HG02588 (cell line): ENCODE data around the gene NPDC1.
"Not testable (repeated sequence)": the region's sequence is repeated elsewhere in the genome, so short reads cannot be mapped to it uniquely, and the experiment has no call there.

ENCODE experiments used
- ATAC-seq: cut with Tn5 transposase; IDR thresholded peaks from one replicate; pipeline ENCODE4 v1.9.1; 2021; ENCODE audit warnings: mild to moderate bottlenecking, moderate library complexity; ENCODE audit not compliant: unreplicated experiment

Gene NPDC1

DNA sequence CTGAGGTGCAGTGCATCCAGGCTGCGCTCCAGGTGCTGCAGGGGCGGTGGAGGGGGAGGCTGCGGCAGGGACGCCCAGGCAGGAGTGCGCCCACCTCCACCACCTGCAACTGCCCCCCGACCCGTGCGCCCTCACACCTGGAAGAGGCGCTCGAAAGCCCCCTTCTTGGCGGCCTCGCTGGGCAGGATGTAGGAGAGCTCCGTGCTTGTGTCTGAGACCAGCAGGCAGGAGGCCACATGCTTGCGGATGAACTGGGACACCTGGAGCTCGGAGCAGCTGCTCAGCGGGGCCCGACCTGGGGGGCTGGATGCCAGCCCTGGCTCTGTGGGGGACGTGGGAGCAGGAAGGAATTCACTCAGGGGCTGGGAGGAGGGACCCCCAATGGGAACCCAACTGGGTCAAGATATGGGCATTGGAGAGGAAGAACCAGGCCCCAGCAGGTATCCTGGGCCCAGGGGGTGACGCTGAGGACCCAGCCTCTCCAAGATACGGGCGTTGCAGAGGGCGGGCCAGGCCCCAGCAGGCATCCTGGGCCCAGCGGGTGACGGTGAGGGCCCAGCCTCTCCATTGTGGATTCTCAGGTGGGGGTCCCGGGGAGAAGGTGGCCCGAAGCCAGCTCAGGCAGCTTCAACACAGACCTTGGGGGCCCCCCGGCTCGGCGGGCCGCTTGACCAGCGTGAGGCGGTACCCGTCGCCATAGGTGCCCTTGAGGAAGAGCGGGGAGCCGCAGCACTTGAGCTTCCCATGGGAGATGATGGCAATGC, 31.0 kb downstream of the NPDC1 start:
- no peak for ATAC-seq

DNA sequence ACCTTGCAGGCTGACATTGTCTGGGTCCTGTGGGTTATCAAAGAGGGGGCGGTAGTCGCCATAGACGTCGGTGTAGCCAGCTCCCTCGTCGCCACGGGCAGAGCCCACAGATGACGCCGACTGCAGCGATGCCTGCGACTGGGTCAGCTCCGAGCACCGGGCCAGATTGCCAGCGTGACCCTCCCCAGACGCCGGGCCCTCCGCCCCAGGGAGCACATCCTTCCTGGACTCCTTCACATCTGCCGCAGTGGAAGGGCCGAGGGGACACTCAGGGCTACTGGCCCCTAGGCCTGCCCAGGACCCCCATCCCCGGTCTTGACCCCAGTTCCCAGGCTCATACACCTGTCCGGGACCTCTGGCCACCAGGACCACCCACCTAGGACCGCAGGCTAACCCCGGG, 31.8 kb downstream of the NPDC1 start:
- ATAC-seq = no peak

DNA sequence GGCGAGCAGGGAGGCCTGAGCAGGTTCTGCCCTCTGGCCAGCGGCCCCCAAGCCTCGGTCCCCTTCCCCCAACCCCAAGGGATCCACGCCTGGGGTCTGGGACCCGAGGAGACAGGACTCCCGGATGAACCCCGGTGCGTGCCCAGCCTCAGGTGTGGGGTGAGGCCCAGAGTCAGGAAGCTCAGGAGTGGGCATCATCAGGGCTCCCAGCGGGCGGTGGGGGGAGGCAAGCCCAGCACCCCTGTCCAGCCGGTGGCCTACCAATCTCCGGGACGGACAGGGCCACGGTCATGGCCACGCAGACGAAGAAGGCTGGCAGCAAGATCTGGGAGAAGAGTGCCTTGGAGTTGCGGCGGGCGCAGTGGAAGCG, 32.4 kb downstream of the NPDC1 start:
- ATAC-seq = no peak

DNA sequence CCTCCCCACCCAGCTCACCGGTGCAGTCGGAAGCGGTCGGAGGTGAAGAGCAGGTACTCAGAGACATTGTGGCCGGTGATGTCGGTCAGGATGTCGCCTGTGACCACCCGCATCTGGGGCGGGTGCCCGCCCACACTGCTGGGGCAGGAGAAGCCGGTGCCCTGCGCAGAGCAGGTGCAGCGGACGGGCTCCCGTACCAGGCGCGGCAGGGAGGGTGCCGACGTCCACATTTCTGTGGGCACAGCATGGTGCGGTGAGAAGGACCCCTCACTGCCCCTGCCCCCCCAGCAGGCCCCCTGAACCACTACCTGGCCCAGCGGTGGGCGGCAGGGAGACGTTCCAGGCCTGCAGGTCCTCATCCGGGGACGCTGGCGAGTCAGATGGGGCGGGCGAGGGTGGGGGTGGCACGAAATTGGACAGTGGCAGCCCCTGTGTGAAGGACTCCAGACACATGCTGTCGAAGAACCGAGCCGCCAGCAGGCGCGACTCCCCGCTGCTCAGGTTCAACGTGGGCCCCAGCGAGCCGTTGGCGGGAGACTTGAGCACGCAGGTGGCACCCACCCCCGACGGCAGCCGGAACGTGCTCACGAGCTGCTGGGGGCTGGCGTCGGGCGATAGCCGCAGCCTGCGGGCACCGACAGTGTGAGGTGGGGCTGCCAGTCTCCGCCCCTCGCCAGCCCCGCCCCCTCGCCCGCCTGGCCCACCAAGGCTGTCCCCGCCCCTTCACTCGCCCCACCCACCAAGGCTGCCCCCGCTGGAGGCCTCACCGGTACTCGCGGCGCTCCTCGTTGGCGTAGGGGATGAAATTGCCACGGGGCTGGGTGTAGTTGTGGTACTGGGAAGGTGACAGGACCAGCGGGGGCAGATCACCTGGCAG, 33.0 kb downstream of the NPDC1 start:
- no peak for ATAC-seq

DNA sequence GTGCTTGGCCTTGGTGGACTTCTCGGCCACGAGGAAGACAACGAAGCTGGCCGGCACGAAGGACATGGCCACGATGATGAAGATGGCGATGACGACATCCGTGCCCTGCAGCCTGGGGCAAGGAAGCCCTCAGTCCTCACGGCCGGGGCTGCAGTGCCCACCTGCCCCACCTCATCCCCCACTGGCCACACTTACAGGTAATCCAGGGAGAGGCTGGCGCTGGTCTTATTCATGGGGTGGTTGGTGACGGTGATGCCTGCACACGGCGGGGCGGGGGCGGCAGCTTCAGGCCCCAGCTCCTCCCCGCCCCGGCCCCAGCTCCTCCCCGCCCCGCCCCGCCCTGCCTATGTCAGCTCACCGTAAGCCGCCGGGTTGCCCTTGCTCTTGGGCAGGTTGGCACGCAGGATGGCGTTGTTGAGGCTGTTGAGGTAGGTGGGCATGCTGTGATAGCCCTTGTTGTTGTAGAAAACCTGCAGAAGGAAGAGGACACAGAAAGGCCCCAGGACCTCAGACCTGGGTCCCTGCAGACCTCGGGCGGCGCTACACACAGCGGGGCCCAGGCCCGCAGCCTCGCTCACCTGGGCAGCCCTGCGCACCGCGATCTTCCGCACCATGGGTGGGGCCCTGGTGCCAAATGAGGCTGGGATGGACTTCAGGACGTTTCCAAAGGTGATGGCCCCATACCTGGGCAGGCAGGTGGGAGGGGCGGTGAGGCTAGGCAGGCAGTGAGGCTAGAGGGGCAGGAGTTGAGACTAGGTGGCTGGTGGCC, 33.9 kb downstream of the NPDC1 start:
- ATAC-seq = no peak

DNA sequence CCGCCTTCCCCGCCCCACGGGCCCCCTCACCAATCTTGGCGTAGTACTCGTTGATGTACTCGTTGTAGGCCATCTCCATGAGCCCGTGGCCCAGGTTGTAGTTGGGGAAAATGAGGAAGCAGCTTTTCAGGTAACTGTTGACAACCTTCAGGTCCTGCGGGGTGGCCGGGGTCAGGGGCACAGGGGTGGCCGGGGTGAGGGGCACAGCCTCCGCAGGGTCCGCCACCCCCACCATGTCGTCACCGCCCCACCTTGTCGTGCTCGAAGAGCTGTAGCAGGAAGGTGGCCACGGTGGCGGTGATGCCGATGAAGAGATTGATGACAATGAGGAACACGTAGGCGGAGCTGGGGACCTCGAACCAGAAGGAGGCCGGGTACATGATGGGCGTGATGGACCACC, 34.8 kb downstream of the NPDC1 start:
- no peak for ATAC-seq

DNA sequence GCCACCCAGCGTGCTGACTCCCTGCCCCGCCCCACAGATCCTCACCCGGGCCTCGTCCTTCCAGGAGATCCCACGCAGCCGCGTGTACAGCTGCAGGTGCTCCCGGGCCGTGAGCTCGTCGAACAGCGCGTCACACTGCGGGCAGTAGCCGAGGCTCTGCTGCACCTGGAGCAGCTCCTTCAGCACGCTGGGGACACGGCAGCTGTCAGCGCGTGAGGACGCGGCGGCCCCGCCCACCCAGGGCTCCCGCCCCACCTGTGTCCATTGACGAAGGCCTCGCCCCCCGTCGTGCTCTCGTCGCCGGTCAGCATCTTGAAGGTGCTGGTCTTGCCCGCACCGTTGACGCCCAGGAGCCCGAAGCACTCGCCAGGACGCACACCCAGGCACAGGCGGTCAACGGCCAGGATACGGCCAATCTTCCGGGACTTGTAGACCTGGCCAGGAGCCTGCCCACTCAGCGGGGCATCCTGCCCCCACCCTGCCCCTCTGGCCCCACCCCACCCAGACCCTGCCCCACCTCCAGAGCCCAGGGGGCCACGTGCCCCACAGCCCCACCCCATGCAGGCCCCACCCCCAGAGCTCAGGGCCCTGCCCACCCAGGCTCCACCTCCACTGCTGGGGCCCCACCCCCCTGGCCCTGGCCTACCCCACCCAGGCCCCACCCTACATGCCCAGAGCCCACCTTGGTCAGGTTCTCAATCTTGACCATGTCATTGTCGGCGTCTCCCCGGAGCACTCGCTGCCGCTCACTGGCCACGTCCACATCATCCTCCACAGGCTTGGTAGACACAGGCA, 35.8 kb downstream of the NPDC1 start:
- no peak for ATAC-seq

DNA sequence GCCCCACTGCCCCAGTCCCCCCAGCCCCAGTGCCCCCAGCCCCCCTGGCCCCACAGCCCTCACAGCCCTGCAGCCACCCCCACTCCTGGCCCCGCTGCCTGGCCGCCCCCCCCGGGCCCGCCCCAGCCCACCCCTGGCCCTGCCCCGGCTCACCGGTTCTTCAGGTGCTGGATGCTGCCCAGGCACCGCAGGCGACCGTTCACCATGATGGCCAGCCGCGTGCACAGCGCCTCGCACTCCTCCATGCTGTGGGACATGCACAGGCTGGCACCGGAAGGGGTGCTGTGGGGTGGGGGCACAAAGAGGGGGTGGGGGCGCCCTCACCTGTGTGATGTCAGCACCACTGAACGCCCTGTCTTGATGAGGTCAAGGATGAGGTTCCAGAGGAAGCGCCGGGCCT, 36.8 kb downstream of the NPDC1 start:
- no peak for ATAC-seq

DNA sequence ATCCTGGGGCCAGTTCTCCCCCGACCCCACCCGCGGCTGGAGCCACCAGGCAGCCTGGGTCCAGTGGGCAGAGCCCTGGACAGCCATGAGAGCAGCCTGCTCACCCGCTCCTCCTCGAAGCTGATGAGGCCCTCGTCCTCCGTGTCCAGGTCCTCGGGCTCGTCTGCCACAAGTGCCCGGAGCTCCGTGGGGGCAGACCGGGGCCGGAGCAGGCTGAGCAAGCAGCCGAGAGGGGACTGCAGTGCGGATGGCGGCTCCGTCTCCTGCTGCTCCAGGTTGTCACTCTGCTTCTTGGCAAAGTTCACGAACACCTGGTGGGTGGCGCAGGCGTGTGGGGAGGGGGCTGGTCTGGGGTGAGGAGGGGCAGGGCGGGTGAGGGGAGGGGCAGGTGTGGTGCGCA, 37.7 kb downstream of the NPDC1 start:
- no peak for ATAC-seq

DNA sequence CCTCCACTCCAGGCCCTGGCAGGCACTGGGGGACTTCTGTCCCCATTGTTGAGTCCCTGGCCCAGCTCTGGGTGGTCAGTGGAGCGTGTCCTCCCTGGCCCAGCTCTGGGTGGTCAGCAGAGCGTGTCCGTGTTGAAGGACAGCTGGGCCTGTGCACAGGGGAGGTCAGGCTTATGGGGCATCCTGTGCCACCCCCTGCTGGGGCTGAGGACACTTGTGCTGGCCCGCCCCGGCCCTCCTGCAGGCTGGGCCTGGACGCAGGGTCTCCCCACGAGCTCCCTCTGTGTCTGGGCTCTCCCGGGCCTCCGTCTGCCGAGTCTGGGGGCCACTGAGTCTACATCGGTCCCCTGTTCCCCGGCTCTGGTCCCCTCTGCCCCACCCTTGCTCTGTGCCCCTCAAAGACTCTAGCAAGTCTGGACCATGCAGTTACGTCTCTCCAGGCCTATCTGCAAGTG, 38.1 kb downstream of the NPDC1 start:
- no peak for ATAC-seq

DNA sequence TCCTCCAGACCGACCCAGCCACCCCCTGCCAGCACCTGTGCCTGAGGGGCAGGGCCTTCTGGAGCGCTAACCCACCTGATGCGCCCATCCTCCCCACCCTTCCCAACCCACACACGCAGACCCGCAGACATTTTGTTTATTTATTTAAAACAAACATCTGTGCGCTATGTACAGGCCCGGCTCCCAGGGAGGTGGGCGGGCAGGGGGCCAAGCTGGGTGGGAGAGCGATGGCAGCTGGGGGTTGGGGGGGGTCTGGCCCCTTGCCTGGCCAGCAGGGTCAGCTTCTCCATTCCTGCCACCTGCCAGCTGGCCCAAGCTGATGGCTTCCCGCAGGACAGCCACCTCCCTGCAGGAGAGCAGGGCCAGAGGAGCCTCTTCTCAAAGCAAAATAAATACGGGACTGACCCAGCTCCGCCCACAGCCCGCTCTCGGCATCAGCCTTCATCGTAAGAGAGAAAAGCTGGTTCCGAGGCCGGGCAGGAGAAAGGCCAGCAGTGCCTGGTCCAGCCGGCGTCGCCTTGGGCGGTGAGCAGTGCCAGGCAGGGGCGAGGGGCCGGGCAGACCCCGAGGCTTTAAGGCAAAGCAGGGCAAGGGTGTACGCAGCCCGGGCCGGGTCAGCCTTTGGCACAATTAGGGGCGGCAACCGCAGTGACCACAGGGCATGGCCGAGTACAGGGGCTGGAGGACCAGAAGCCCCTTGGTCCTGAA, 38.7 kb downstream of the NPDC1 start:
- no peak for ATAC-seq

DNA sequence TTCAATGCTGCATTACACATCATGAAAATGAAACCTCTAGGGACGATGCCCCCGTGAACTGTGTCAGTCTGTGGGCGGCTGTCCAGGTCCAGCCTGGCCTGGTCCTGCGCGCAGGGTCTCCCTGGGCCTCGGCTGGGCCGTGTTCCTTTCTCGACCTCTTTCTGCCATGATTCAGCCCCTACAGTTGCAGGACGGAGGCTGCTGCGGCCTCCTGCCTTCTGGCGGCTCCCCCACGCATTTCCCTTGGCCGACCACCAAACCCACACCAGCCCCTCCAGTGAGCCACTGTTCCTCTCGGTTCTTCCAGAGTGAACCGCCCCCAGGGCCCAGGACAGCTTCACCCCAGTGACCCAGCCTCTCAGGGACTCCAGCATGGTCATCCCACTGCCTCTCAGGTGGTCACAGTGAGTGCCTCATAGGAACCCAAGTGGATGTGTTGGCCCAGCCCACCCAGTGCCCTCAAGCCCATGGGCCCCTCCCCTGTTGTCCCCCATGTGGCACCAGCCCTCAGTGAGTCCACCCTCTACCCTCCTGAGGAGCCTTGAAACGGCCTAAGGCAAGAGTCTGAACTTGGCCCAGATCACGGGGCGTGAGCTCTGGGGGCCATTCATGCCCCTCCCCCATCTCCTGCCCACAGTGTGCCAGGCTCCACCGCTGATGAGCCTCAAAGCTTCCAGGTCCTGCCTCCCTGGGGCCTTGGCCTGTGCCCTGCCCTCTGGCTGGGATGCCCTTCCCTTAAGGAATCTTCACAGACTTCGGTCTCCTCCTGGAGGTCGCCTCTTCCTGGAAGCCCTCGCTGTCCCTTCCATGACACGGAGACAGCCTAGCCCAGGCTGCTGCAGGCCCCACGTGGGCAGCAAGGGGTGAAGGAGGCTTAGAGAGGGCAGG, 39.6 kb downstream of the NPDC1 start:
- no peak for ATAC-seq

DNA sequence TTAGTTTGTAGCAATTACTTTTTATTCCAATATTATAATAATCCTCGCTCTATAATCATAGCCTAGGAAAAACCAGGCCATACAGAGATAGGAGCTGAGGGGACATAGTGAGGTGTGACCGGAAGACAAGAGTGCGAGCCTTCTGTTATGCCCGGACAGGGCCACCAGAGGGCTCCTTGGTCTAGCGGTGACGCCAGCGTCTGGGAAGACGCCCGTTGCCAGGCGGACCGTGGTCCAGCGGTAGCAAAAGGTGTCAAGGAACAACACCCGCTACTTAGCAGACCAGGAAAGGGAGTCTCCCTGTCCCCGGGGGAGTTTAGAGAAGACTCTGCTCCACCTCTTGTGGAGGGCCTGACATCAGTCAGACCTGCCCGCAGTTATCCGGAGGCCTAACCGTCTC, 41.7 kb downstream of the NPDC1 start:
- not testable (repeated sequence) for ATAC-seq

DNA sequence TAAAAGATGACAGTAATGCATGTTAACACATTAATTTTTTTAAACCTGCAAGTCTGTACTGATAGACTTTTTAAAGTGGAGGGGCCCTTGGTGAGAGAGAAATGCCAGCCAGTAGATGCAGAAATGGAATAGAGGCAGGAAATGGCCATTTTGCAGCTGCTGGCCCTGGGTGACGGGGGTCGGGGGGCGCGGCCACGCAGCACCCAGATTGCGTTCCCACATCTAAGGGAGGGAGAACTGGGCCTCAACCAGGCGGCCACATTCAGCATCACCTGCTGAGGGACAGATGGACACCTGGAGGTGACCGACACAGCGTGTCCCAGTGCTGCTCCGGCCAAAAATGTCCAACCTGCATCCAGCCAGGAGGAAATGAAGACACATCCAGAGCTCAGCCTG, 43.3 kb downstream of the NPDC1 start:
- ATAC-seq = no peak

DNA sequence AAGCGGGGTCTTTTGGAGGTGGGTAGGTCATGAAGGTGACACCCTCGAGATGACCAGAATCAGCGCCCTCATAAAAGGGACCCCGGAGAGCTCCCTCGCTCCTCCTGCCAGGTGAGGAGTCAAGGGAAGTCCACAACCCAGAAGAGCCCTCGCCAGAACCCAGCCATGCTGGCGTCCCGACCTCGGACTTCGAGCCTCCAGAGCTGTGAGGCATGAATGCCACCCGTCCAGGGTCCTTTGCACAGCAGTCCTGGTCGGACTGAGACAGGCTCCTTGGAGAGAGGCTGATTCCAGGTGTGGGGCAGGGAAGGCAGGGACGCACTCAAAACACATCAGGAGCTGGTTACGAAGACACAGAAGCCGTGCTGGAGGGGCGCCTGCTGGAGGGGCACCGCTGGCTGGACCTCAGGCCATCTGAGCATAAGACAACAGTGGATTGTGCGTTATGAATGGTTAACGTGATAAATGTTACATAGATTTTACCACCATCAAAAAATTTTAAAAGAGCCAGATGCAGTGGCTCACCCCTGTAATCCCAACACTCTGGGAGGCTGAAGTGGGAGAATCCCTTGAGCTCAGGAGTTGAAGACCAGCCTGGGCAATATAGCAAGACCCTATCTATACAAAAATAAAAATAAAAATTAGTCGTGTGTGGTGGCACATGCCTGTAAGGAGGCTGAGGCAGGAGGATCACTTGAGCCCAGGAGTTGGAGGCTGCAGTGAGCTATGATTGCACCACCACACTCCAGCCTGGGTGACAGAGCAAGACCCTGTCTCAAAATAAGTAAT, 43.9 kb downstream of the NPDC1 start:
- no peak for ATAC-seq

DNA sequence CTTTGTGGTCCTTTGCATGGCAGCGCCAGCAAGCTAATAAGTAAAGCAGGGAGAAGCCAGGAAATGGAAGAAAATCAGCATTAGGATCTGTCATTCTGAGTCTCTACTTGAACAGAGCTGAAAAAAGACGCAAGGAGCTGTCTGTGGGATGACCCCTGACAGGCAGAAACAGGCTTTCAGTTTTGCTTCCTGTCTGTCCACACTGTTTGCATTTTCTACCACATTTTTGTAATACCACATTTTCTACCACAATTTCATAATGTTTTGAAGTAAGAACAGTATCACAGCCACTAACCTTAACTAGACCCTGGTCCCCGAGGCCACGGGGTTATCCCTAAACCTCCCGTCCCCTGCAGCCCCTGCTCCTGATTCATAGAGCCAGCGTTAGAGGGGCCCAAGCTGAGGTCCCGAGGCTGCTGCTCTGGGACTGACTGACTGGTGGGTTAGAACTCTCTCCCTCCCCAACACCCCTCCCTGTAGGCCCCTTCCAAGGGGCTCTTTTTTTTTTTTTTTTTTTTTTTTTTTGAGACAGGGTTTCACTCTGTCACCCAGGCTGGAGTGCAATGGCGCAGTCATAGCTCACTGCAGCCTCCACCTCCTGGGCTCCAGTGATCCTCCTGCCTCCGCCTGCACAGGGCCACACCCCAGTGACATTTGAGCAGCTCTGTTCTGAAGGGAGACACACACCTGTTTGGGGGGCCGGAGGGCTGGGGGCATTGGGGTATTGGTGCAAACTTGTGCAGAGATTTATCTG, 45.6 kb downstream of the NPDC1 start:
- ATAC-seq = no peak

DNA sequence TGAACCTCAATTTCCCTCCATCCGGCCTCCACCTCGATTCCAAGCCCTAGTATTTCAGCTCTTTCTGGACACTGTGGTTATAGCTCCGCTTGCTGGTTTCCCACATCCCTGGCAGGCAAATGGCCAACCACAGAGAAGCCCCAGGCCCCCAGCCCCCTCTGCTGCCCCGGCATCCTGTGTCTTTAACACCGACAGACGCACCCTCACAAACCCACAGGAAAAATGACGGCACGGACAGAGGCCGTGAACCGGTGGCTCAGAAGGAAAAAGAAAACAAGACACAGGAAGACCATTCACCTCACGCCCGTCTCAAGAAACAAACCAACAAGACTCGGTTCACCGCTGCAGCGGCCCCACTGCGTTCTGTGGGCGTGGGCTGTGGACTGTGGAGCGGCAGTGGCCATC, 48.1 kb downstream of the NPDC1 start:
- ATAC-seq = no peak

DNA sequence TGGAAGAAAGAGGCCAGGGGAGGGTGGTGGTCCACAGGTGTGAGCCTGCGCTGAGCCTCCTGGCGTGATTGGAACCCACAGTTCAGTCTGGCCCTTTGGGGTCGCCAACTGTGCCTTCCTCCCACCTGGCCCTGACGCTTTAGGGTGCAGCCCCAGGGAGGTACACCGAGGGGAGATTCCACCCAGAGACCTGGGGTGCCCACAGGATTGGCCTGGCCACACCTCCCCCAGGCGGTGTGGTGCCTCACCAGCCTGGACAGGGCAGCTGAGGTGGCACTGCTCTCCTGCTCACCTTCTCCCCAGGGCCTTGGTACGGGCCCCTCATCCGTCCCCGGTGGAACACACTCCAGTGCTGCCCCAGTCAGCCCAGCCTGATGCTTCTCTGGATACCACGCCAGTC, 48.6 kb downstream of the NPDC1 start:
- ATAC-seq = no peak
